Activated T-cell treated with anti-CD3 and anti-CD28 coated beads, Interleukin-2, amount 50 U/mL, for 1 hour (primary cell): ENCODE results near the gene CANX.

ENCODE experiments used
- DNase-seq: peaks from one replicate; pipeline ENCODE4 v3.0.0-alpha.2; 2020

CANX gene

GRCh38 chr5:179780362-179780761 lies 81.6 kb downstream of the CANX start:
- DNase-seq = no peak
